ENCODE results near the gene PC.
"Not testable (repeated sequence)": the region's sequence is repeated elsewhere in the genome, so short reads cannot be mapped to it uniquely, and the experiment has no call there.

Gene PC

GRCh38 chr11:66979336-66979980 lies 21.3 kb upstream of the PC start:
- DNase-seq = no peak

DNA sequence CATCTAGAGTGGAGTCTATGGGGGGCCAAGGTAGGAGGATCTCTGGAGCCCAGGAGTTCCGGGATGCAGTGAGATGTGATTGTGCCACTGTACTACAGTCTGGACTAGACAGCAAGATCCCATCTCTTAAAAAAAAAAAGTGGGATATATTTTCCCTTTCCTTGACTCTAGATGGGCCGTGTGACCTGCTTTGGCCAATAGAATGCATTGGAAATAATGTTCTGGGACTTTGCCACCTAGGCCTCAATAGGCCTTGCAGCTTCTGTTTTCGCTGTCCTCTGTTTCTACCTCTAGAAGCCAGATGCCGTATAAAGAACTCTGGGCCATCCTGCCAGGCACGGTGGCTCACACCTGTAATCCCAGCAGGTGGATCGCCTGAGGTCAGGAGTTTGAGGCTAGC lies 20.5 kb upstream of the PC start:
- no peak for DNase-seq

DNA sequence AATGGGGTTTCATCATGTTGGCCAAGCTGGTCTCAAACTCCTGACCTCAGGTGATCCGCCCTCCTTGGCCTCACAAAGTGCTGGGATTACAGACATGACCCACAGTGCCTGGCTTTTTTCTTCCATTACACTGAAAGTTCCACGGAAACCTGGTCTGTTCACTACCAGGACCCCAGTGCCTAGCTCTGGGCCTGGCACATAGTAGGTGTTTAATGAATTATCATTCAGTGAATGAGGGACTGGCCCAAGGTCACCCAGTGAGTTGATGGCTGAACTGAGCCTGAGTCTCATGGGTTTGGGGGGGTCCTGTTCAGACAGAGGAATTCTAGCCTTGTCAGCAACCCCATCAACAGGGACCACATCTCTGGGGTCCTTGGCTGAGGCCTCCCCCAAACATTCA lies 20.0 kb upstream of the PC start:
- no peak for DNase-seq

DNA sequence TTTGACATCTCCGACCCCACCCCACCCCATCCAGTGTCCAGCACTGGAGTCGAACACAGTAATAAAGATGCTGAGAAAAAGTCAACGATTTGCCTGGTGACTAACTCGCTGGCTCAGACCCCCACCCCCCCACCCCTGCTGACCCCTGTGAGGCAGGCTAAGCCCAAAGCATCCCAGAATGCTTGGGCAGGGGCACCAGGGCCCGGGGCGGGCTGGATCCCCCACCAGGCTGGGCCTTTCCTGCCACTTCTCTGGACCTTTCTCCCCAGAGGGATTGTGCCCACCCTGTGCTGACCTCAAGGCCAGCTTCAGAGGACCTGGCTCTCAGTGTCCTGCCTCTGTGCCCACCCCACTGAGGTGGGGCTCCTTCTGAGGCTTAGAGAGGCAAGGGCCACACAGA lies 18.7 kb upstream of the PC start:
- no peak for DNase-seq

DNA sequence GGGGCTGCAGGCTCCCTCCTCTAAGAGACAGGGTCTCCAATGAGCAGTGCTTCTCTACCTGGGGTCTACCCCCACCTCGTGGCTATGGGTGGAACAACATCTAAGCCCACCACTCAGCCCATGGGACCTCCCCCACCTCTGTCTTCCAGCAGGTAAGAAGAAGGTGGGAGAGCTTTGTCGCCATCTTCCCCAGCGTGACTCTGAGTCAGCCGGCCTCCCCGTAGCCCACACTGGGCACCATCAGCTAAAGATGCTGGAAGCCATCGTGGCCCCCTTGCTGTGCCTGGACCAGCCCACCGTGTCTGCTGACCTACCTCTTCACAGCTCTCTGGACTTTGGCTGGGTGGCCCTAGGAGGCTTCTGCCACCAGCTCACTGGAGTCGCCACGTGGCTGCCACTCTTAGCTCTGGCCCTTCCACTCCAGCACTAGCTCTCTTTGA lies 17.9 kb upstream of the PC start:
- peak; percentile 25 for DNase-seq

DNA sequence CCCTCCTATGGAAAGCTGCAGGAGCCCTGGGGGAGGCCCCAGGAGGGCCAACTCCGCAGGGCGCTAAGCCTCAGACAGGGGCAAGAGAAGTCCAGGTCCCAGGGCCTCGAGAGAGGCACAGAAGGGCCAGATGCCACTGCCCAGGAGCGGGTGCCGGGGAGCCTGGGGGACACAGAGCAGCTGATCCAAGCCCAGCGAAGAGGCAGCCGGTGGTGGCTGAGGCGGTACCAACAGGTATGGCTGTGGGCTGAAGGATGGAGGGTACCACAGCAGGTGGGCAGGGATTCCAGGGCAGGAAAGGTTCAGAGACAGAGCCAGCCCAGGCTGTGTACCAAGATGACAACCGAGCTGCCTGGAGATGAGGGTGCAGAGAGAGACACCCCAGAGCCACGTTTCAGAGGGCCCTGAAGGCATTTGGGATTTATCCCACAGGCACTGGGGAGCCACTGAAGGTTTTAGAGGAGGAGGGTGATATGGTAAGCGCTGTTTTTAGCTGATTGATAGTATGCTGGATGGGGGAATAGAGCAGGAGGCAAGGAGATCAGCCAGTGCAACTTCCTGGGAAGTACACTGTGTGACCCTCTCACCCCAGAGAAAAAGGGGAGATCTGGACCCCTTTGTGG lies 17.3 kb upstream of the PC start:
- DNase-seq = no peak

DNA sequence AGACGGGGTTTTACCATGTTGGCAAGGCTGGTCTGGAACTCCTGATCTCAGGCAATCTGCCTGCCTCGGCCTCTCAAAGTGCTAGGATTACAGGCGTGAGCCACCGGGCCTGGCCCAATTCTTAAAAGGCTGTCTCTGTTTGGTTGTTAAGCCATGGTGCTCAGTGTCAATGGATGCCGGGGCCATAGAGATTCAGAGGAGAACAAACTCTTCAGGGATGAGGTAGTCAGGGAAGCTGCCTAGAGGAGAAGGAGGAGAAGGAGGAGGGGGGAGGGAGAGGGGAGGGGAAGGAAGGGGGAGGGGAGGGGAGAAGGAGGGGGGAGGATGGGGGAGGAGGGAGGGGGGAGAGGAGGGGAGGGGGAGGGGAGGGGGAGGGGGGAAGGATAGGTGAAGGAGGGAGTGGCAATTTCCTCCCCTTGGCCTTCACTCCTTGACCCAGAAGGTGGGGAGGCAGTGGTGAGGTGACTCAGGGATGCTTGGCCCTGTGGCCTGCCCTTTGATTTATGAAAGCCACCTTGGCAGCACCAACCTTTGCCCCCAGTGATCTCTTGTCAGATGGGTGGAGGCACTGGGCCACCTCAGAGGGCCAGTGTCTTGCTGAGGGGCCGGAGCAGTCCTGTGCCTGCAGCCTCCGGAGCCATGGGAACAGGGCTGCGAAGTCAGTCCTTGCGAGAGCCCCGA lies 16.7 kb upstream of the PC start, which contains the start of gene C11orf86:
Gene C11orf86, plus strand, starts transcription at position 581 of the 681 bp plus-strand sequence. Its CDS starts 59 bp downstream, at position 640.
- no peak for DNase-seq

- no peak for DNase-seq
These were observed 15.9 kb upstream of the PC start for GRCh38 chr11:66973956-66974580.

- no peak for DNase-seq
These were observed 13.3 kb upstream of the PC start for GRCh38 chr11:66971488-66971887.

DNA sequence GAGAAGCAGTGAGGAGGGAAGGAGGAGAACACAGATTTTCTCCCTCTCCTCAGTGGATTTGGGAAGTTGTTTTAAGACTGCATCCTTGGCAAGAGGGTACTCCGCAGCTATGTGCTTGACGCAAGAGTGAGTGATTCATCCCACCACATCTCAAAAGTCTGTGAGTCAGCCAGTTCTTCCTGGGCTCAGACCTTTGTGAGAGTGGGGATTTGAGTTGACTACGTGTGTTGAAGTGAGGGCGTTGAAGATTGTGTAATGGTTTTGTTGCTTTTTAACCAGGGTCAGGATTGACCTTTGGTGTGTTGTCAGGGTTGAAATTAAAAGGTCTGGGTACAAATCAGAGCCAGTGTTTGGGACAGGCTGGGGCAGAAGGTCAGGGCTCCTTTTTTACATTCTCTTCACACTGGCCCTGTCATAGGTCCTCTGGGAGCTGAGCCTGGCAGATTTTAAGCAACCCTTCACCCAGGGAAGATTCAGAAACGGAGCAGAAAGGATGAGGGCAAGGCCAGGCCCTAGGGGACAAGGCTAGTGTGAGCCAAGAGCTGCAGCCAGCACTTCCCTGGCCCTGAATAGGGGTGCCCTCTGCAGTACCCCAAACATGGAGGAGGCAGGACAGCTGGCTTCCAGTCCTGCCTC lies 12.7 kb upstream of the PC start:
- no peak for DNase-seq

- DNase-seq = no peak
These were observed 12.2 kb upstream of the PC start for GRCh38 chr11:66970371-66970806.

DNA sequence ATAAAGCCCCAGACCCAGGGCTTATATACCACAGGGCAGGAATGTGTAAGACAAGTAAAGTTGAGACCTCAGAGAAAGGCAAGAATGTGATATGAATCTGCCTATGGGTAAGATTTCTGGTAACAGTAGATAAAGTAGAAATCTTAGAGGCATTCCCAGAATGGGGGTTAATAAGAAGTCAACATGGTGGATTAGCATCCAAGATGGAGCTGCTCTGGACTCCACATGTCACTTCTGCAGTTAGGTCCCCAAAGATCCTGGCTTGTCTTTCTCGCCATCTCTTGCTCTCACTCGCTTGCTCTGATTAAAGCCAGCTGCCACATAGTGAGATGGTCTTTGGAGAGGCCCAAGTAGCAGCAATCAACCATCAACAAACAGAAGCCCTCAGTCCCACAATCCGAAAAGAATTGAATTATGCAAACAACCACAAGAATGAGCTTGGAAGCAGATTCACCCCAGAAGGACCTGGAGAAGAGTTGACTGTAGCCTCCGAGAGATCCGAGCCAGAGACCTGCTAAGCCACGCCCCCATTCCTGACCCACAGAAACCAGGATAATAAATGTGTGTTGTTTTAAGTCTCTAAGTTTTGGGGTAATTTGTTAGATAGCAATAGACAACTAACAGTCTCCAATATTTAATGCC lies 11.5 kb upstream of the PC start:
- DNase-seq = no peak

DNA sequence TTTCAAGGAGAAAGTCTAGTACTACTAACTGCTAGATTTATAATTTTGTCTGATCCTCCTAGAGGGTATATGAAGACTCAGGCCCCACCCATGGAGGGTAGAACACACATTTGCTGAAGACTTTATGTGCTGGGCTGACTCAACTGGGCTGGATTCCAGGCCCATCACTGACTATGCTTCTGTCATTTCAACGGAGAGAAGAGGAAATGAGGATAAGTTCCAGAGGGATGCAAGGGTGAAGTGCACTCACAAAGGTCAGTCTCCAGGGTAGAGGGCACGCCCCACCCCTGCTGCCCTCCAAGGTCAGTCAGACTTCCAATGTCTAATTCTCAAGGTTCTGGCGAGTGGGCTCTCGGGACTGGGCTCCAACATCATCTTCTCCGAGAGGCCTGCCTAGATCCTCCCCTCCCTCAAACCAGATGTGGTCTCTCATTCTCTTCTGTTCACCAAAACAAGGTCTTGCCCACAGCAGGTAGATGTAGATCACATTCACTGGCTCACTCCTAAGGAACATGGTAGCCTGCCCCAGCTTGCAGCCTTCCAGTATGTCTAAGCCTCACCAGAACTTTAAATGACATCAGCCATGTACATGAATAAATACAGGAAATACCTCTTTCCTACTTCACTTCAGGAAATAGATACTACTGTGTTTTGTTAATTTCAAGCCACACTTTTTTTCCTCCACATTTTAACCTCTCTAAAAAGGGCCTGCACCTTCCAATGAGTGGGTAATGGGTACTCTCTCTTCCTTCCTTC lies 9.7 kb upstream of the PC start:
- DNase-seq = no peak

- no peak for DNase-seq
These were observed 8.2 kb upstream of the PC start for GRCh38 chr11:66966351-66966750.

DNA sequence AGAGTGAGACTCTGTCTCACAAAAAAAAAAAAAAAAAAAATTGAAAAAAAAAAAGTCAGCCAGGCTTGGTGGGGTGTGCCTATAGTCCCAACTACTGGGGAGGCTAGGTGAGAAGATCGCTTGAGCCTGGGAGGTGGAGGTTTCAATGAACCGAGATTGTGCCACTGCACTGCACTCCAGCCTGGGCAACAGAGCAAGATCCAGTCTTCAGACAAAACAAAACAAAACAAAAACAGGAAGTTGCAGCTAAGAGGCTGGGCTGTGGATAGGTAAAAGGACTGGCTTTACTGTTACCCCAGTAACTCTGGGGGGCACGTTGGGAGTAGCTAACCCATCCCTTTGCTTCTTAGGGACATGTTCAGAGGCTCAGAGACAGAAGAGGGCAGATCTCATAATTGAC lies 6.3 kb upstream of the PC start:
- DNase-seq = no peak

DNA sequence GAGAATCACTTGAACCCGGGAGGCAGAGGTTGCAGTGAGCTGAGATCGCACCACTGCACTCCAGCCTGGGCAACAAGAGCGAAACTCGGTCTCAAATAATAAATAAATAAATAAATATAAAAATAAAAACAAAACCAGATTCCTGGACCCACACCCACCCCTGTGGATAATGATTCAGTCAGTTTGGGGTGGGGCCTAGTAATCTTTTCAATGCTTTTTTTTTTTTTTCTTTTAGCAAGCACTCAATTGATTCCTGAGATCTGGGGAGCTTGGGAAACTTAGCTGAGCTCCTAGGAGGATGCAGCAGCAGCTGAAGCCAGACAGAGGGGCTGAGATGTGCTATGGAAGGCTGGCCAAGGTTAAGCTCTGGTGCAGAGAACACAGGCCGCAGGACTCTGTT lies 4.6 kb upstream of the PC start:
- DNase-seq = no peak

DNA sequence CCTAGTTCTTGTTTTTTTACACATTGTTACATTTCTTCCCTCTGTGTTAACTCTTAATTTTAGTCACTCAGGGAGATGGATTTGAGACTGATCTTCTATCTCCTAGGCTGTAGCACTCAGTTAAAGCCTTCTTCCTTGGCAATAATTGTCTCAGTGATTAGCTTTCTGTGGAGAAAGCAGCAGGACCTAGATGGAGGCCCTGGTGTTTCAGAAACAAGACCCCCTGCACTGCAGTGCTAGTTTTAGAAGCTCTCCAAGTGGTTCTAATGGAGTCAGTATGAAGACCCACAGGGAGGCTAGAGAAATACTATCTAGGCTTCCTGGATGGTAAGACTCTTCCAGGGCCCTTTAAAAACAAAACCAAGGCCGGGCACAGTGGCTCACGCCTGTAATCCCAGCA lies 4.1 kb upstream of the PC start:
- DNase-seq = no peak

DNA sequence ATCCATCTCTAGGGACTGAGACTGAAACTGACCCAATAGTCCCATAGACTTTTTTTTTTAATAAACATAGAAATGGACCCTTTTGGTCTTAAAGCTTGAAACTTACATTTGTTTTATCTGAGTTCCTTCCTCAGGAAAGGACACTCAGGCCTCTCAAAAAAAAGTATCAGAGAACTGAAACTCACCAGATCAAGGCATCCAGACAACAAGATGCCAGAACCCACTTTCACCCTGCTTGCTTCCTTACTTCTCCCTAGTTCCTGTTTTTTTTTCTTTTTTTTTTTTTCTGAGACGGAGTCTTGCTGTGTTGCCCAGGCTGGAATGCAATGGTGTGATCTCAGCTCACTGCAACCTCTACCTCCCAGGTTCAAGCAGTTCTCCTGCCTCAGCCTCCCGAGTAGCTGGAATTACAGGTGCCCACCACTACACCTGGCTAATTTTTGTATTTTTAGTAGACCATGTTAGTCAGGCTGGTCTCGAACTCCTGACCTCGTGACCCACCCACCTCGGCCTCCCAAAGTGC lies 3.6 kb upstream of the PC start:
- not testable (repeated sequence) for DNase-seq

- no peak for DNase-seq
These were observed 732 bp upstream of the PC start for GRCh38 chr11:66958956-66959274.

DNA sequence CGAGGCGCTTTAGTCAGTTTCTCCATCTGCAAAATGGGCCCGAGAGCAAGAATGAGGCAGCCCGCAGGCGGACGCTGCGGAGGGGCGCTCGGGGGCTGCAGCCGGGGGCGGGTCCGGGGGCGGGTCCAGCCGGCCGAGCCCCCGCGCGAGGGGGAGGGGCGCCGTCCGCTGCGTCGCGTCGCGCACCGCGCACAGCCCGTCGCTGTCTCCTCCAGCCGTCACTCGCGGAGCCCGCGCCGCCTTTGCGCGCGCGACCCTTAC lies 282 bp downstream of the PC start:
- DNase-seq = no peak

- DNase-seq = no peak
These were observed 1.4 kb downstream of the PC start for GRCh38 chr11:66956689-66957290.
